22Rv1 (cell line): ENCODE measurements around the gene ONECUT3.

Experiments
- CTCF ChIP-seq: fragments of 450-650 bp; IDR thresholded peaks from 2 replicates; pipeline ENCODE4 v1.5.1; 2017; ENCODE audit warnings: mild to moderate bottlenecking
- ZFX ChIP-seq: fragments of 450-650 bp; IDR thresholded peaks from 2 replicates; pipeline ENCODE4 v1.6.1; 2017; ENCODE audit warnings: antibody characterized with exemption, borderline replicate concordance

- TF ChIP-seq CTCF (no peak), ZFX (no peak)
These were observed 10.6 kb downstream of the ONECUT3 start for GRCh38 chr19:1763648-1764639.
